ENCODE results near the gene MMD2. TPM values are rescaled to one million over a fixed set of nuclear protein-coding genes. Genes with fewer than 3 reads are reported as not detected.

The MMD2 gene
- total and polyA plus RNA-seq, 2 experiments from 2014 or later: 0.11 to 0.38 TPM

- TF ChIP-seq ZNF462 (CRISPR knock-in tag; IDR thresholded peaks at IDR 0.05) (no peak), EZH2phosphoT487 (IDR thresholded peaks at IDR 0.05; ENCODE audit: unreplicated experiment) (no peak), ZNF114 (CRISPR knock-in tag; IDR thresholded peaks at IDR 0.05) (no peak), ZNF331 (CRISPR knock-in tag; IDR thresholded peaks at IDR 0.05; ENCODE audit: low read depth) (no peak), STAT1 (IDR thresholded peaks at IDR 0.05; ENCODE audit: unreplicated experiment) (no peak)
- TF ChIP-seq, protein P1, sequence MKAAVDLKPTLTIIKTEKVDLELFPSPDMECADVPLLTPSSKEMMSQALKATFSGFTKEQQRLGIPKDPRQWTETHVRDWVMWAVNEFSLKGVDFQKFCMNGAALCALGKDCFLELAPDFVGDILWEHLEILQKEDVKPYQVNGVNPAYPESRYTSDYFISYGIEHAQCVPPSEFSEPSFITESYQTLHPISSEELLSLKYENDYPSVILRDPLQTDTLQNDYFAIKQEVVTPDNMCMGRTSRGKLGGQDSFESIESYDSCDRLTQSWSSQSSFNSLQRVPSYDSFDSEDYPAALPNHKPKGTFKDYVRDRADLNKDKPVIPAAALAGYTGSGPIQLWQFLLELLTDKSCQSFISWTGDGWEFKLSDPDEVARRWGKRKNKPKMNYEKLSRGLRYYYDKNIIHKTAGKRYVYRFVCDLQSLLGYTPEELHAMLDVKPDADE (IDR thresholded peaks at IDR 0.05): no peak
These were observed 79.4 kb downstream of the MMD2 start (continued) for GRCh38 chr7:4879396-4880081.

Measured in GM23338 (cell line).